NCI-H526 treated with DMSO at 0.1 percent for 48 hours (cell line): ENCODE measurements around the gene PSMB7.
"Not testable (repeated sequence)": the region's sequence is repeated elsewhere in the genome, so short reads cannot be mapped to it uniquely, and the experiment has no call there.

Source experiments
- DNase-seq: peaks from one replicate; lab custom pipeline; 2025; lab: John Stamatoyannopoulos, UW

The PSMB7 gene

GRCh38 chr9:124442826-124443225 lies 27.6 kb upstream of the PSMB7 start:
- DNase-seq, result no peak

DNA sequence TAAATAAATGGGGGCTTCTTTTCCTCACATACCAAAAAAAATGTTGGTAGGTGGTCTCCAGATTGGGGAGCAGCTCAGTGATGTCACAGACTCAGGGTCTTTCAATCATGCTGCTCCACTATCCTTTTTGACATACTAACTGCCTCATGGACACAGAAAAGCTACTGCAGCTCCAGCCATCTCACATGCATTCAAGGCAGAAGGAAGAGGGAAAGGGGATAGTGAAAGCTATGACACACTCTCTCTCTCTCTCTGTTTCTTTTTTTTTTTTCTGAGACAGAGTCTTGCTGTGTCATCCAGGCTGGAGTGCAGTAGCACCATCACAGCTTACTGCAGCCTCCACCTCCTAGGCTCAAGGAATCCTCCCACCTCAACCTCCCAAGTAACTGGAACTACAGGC lies 27.1 kb upstream of the PSMB7 start:
- no peak for DNase-seq

DNA sequence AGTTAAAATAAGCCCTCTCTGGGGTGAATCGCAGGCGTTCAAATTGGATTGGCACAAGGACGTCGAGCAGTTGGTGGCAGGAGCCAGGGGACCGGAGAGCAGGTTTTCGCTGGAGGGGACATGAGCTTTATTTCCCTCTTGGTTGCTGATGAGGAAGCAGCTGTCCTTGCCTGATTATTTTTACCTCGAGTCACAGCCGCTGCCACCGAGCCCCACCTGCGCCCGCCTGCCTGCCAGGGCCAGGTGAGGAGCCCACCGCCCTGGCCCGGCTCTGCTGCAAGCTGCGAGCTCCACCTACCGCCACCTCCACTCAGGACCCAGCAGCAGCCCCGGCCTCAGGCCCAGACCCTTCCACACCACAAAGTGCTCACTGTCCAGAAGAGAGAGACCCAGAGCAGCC lies 26.0 kb upstream of the PSMB7 start:
- DNase-seq, result no peak

GRCh38 chr9:124440786-124441185 lies 25.5 kb upstream of the PSMB7 start:
- no peak for DNase-seq

DNA sequence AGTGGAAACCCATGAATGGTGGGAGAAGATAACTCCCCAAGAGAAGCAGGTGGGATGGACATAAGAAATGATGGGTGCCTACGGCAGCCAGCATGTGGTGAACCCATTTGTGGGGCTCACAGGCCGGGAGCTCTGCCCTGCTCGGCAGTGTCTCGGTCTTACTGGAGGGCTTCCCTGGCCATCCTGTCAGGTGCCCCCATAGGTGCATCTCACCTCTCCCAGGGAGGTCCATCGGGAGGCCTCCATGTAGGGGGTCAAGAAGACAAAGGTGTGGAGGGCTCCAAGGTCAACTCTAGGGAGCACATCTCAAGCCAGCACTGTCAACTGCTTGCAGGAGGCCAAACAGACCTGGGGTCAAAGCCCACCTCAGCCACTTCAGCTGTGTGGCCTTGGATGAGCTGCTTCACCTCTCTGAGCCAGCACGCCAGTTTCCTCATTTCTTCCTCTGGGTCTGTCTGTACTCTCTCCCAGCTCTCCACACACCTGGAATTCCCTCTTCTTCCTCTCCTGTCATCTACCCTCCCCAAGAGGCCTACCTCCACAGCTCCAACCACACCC lies 24.5 kb upstream of the PSMB7 start:
- no peak for DNase-seq

DNA sequence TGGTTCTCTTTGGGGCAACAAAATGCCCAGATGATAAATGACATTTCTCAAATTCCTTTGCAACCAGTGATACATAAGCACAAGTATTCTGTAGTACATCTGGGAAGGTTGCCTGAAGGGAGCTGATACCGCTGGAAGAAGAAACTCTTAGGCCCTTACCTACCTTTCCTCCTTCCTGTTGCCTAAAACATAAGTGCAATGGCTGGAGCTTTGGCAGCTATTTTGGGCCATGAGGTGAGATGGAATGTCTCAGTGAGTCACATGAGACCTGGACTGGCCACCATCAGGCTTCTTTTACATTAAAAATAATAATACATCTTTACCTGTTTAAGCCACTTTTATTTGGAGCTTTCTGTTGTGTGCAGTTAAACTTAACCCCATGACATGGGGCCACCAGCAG lies 23.8 kb upstream of the PSMB7 start:
- no peak for DNase-seq

DNA sequence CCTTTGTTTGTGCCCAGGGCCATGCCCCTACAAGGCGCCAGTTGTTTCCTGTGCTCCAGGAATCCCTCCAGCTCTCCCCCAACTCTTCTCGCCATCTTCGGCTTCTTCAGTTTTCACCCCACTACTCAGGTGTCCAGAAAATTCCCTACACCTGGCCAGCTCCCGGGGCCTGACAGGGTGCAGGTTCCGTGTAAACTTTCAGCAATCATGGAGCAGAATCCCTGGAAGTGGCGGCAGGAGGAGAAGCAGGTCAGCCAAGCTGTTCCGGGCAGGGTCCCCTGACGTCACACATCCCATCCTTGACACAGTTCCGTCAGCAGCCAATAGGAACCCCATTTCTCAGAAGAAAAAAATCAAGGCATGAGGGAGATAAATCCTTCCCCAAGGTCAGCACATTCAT lies 22.8 kb upstream of the PSMB7 start:
- DNase-seq, result no peak

DNA sequence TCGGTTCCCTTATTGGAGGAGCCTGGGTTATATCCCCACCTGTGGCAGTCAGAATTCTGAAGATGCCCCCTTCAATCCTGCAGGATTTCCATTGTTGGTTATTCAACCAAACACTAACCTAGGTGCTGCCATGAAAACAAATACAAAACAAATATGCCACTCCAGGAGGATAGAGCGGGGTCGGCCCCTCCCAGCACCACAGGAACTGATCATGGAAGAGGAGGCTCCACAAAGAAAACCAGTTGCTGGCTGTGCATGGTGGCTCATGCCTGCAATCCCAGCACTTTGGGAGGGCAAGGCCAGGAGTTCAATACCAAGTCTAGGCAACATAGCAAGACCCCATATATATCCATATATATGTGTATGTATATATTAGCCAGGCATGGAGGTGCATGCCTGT lies 21.8 kb upstream of the PSMB7 start:
- no peak for DNase-seq

DNA sequence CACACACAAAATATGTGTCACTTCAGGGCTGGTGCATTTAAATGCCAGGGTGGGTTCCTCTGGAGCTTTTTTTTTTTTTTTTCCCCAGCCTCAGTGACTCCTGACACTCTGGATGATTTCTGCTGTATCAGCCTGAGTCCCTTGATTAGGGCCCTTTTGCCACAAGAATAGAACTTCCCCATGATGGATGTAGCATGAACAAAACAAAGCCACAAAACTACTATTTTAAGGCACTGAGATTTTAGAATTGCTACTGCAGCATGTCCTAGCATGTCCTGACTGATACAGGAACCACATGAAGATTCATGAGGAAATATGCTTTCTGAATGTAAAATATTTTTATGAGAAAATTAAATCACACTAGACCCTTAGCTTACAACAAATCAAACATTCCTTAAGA lies 21.1 kb upstream of the PSMB7 start:
- no peak for DNase-seq

- no peak for DNase-seq
Measured at GRCh38 chr9:124429530-124429867, 14.3 kb upstream of the PSMB7 start.

DNA sequence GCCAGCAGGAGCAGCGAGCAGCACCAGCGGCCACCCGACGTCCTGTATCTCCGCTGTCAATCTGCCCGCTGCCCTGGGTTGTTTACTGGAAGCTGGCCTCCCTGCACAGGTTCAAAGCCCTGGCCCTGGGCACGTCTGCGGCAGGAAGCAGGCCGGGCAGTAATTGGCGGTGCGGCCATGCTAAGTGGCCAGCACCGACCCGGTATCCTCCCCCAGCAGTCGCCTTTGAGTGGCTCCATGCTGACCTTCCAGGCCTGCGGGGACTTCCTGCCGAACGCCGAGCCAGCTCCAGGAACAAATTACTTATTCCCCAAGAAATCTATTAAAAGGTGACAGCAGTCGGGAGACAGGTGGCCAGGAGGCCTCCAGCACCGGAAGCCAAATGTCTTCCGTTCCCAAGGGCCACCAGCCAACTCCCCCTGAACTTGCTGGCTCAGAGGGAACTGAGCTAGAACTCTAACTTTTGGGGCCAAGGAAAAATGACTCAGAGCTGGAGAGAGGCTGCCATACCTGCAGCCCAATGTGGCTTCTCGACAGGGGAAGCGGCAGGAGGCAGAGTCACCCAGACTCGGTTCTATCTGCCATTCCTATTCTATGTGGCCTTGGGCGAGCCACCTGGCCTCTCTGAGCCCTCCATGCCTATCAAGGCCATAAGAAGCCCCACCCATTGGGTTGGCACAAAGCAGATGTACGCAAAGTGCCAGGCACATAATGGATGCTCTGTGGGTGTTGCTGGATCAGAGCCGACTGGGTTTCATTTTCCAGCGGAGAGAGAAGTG lies 13.7 kb upstream of the PSMB7 start:
- DNase-seq, result no peak

- no peak for DNase-seq
Measured at GRCh38 chr9:124427281-124427680, 12.0 kb upstream of the PSMB7 start.

GRCh38 chr9:124426361-124426760 lies 11.1 kb upstream of the PSMB7 start:
- no peak for DNase-seq

- DNase-seq, result not testable (repeated sequence)
Measured at GRCh38 chr9:124425733-124426132, 10.5 kb upstream of the PSMB7 start.

DNA sequence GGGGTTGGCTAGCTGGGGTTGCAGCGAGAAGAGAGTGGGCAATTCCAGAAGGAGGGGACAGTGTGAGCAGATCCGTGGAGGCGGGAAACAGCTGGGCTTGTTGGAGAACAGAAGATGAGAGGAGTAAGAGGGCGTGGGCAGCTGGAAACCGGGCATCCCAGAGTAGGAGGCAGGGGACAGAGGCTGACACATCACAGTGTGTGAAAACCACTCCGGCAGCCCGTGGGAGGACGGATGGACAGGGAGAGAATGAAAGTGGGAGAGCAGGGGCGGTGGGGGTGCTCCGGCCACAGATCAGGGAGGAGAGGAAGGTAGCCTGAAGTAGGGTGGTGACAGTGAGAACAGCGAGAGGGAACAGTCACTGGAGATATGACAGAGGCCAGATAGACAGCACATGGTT lies 8.3 kb upstream of the PSMB7 start:
- DNase-seq, result no peak

- DNase-seq, result no peak
Measured at GRCh38 chr9:124423155-124423554, 7.9 kb upstream of the PSMB7 start.

GRCh38 chr9:124420991-124421543 lies 5.8 kb upstream of the PSMB7 start:
- peak; percentile 60 for DNase-seq

GRCh38 chr9:124419832-124420489 lies 4.7 kb upstream of the PSMB7 start:
- DNase-seq, result no peak

DNA sequence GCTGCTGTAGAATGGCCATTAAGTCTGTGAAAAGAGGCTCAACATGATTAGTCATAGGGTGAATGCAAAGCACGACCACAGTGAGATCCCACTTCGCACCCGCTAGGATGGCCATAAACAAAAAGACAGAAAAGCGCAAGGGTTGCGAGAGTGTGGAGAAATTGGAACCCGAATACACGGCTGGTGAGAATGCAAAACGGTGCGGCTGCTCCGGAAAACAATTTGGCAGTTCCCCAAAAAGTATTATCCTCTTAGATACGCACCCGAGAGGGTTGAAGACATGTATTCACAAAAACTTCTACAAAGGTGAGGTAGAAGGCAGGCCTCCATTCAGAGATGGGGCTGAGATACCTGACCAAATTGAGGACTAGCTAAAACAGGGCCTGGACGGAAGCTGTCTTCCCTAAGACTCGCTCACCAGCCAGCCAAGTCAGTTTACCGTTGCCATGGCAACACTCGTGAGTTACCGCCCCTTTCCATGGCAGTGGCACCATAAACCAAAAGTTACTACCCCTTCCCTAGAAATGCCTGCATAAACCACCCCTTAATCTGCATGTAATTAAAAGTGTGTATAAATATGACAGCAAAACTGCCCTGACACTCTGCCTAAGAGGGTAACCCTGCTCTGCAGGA lies 726 bp upstream of the PSMB7 start:
- no peak for DNase-seq

DNA sequence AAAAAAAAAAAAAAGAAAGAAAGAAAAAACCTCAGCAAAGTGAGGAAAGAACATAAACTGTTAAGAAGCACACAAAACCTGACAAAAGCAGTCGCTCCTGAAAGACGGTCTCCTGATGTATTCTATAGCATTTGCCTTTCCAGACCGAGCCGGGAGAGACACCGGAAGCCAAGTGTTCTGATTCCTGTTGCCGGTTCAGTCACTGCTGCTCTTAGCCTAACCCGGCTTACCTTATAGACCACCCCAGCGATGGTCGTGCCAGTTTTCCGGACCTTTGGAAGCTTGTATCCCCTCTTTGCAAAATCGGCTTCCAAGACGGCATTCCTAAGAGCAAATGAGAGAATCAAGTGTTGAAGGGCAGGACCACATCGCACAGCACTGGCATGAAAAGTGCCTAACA lies 630 bp downstream of the PSMB7 start:
- DNase-seq, result no peak

DNA sequence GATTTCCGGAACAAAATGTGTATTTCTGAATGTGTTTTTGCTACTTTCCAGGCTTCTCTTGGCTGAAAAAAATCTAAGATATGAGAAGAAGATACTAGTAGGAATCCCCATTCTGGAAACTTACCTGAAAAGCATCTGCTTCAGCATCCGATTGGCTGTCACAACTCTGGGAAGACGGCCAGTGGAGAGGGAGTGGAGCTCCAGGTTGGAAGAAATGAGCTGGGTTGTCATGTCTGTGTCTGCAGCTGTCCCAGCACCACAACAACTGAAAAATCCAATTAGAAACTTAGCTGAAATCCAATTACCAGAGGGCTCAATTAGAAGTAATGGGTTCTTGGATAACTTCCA lies 3.0 kb downstream of the PSMB7 start:
- no peak for DNase-seq

DNA sequence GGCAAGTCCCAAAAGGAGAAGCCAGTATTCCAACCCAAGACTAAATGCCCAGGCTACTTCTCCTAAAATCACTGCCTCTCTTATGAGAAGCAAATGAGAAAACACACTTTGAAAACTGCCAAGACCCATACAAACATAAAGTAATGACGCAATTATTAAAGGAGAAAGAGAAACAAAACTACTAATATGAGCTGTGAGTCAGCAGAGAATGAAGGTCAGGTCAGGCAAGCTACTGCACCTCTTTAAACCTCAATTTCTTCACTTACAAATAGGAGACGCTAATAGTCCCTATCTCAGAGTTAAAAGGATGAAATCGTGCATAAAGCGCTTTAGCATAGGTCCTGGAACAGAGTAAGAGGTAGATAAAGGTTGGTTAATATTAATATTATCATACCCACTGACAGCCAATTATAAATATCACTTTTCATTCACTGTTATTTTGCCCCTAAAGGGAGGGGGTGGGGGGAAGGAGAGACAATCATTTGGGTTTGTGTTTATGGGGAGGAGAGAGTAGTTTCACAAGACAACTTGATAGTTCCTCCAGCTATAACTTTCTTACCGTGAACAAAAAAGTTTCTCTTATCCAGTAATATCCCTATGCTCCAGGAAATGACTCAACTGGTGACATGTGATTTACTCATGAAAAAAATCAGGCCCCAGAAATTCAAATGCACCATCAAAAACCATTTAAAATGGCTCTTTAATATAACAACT lies 3.6 kb downstream of the PSMB7 start:
- no peak for DNase-seq
